H9 (cell line): ENCODE data around the gene BATF. TPM values are rescaled to one million over a fixed set of nuclear protein-coding genes. Genes with fewer than 3 reads are reported as not detected.

ENCODE experiments used
- DNase-seq: peaks from one replicate; pipeline ENCODE4 v3.0.0-alpha.2; 2017
- H2AFZ ChIP-seq: one replicate; pipeline ENCODE4 v1.6.1; 2013; ENCODE audit warnings: mild to moderate bottlenecking, low read length, control low read depth, moderate library complexity
- H2AK5ac ChIP-seq: 2 replicates; pipeline ENCODE4 v1.6.1; 2013; ENCODE audit warnings: low read length, control low read depth, mixed read lengths; ENCODE audit not compliant: insufficient read length
- H2BK120ac ChIP-seq: one replicate; pipeline ENCODE4 v1.6.1; 2013; ENCODE audit warnings: low read depth, mild to moderate bottlenecking, low read length, control low read depth, inconsistent platforms; ENCODE audit not compliant: poor library complexity, severe bottlenecking
- H2BK12ac ChIP-seq: 2 replicates; pipeline ENCODE4 v1.6.1; 2013; ENCODE audit warnings: low read length, control low read depth, mixed read lengths, low read depth; ENCODE audit not compliant: insufficient read length
- H2BK15ac ChIP-seq: 2 replicates; pipeline ENCODE4 v1.6.1; 2013; ENCODE audit warnings: low read depth, low read length, control low read depth
- H2BK20ac ChIP-seq: one replicate; pipeline ENCODE4 v1.6.1; 2013; ENCODE audit warnings: low read depth, mild to moderate bottlenecking, low read length, control low read depth, inconsistent platforms; ENCODE audit not compliant: poor library complexity, severe bottlenecking
- H2BK5ac ChIP-seq: 2 replicates; pipeline ENCODE4 v1.6.1; 2013; ENCODE audit warnings: low read length, control low read depth, mixed read lengths; ENCODE audit not compliant: insufficient read length
- H3K14ac ChIP-seq: 2 replicates; pipeline ENCODE4 v1.6.1; 2013; ENCODE audit warnings: low read length, control low read depth; ENCODE audit not compliant: insufficient read depth
- H3K18ac ChIP-seq: 2 replicates; pipeline ENCODE4 v1.6.1; 2013; ENCODE audit warnings: low read depth, mild to moderate bottlenecking, mixed read lengths, low read length, control low read depth; ENCODE audit not compliant: insufficient read length
- H3K23ac ChIP-seq: 2 replicates; pipeline ENCODE4 v1.6.1; 2013; ENCODE audit warnings: low read length, control low read depth, mixed read lengths, low read depth; ENCODE audit not compliant: insufficient read length
- H3K23me2 ChIP-seq: 2 replicates; pipeline ENCODE4 v1.6.1; 2013; ENCODE audit warnings: low read depth, mild to moderate bottlenecking, mixed read lengths, low read length, control low read depth; ENCODE audit not compliant: insufficient read length, poor library complexity, severe bottlenecking
- H3K27ac ChIP-seq: 2 replicates; pipeline ENCODE4 v1.5.1; 2013; ENCODE audit warnings: low read length, control low read depth, mixed read lengths, low read depth; ENCODE audit not compliant: insufficient read length
- H3K27me3 ChIP-seq: 2 replicates; pipeline ENCODE4 v1.6.1; 2013; ENCODE audit warnings: low read length, control low read depth, inconsistent platforms; ENCODE audit not compliant: insufficient read depth
- H3K4ac ChIP-seq: 2 replicates; pipeline ENCODE4 v1.6.1; 2013; ENCODE audit warnings: low read depth, mild to moderate bottlenecking, control low read depth, inconsistent platforms, low read length, moderate library complexity
- H3K4me1 ChIP-seq: 2 replicates; pipeline ENCODE4 v1.6.1; 2013; ENCODE audit warnings: low read length, control low read depth, inconsistent platforms; ENCODE audit not compliant: insufficient read depth
- H3K4me2 ChIP-seq: 2 replicates; pipeline ENCODE4 v1.6.1; 2013; ENCODE audit warnings: low read length, control low read depth, mixed read lengths; ENCODE audit not compliant: insufficient read length, insufficient read depth
- H3K56ac ChIP-seq: 2 replicates; pipeline ENCODE4 v1.6.1; 2013; ENCODE audit warnings: low read depth, mild to moderate bottlenecking, mixed read lengths, low read length, control low read depth; ENCODE audit not compliant: insufficient read length
- H3K79me1 ChIP-seq: 2 replicates; pipeline ENCODE4 v1.6.1; 2013; ENCODE audit warnings: low read depth, mild to moderate bottlenecking, moderate library complexity, low read length, control low read depth, inconsistent platforms; ENCODE audit not compliant: insufficient read depth, poor library complexity, severe bottlenecking
- H3K79me2 ChIP-seq: 2 replicates; pipeline ENCODE4 v1.6.1; 2013; ENCODE audit warnings: low read length, control low read depth, inconsistent platforms; ENCODE audit not compliant: insufficient read depth
- H3K9ac ChIP-seq: 2 replicates; pipeline ENCODE4 v1.6.1; 2013; ENCODE audit warnings: low read length, control low read depth, mixed read lengths; ENCODE audit not compliant: insufficient read length; ENCODE audit errors: extremely low read depth
- H3K9me3 ChIP-seq: one replicate; pipeline ENCODE4 v1.6.1; 2013; ENCODE audit warnings: low read depth, low read length, inconsistent platforms; ENCODE audit not compliant: control insufficient read depth
- H3T11ph ChIP-seq: one replicate; pipeline ENCODE4 v1.6.1; 2013; ENCODE audit warnings: mild to moderate bottlenecking, low read length, control low read depth, inconsistent platforms
- H4K20me1 ChIP-seq: one replicate; pipeline ENCODE4 v1.6.1; 2013; ENCODE audit not compliant: control insufficient read depth, insufficient read length, insufficient read depth
- H4K5ac ChIP-seq: 2 replicates; pipeline ENCODE4 v1.6.1; 2013; ENCODE audit warnings: low read depth, mild to moderate bottlenecking, mixed read lengths, low read length, control low read depth; ENCODE audit not compliant: insufficient read length
- H4K8ac ChIP-seq: replicated peaks from 2 replicates; pipeline ENCODE4 v1.6.1; 2013; ENCODE audit warnings: low read length, control low read depth, mixed read lengths, low read depth; ENCODE audit not compliant: insufficient read length
- H4K91ac ChIP-seq: 2 replicates; pipeline ENCODE4 v1.6.1; 2013; ENCODE audit warnings: low read depth, mild to moderate bottlenecking, moderate library complexity, mixed read lengths, low read length, control low read depth; ENCODE audit not compliant: insufficient read length
- H3K27ac Mint-ChIP-seq, 3 experiments: 2 replicates in 2 of 3; 3 replicates in 1 of 3; pipeline ENCODE4 v1.8.0; 2020 to 2021; ENCODE audit warnings: mixed read lengths in 3 of 3, mild to moderate bottlenecking in 1 of 3, moderate library complexity in 1 of 3
- H3K27me3 Mint-ChIP-seq: 2 replicates; pipeline ENCODE4 v1.8.0; 2021; ENCODE audit warnings: low read depth, mild to moderate bottlenecking, moderate library complexity, mixed read lengths
- H3K36me3 Mint-ChIP-seq, 3 experiments: 2 replicates in 2 of 3; 3 replicates in 1 of 3; pipeline ENCODE4 v1.8.0; 2020 to 2021; ENCODE audit warnings: low read depth in 3 of 3, mixed read lengths in 3 of 3; ENCODE audit not compliant: insufficient read depth in 1 of 3
- H3K4me1 Mint-ChIP-seq, 2 experiments: 2 replicates each; pipeline ENCODE4 v1.8.0; 2020; ENCODE audit warnings: mixed read lengths in 2 of 2
- H3K4me3 Mint-ChIP-seq, 2 experiments: 2 replicates in 1 of 2; 3 replicates in 1 of 2; pipeline ENCODE4 v1.8.0; 2020 to 2021; ENCODE audit warnings: mild to moderate bottlenecking in 2 of 2, mixed read lengths in 2 of 2, moderate library complexity in 1 of 2
- H3K9me3 Mint-ChIP-seq, 2 experiments: 2 replicates in 1 of 2; 3 replicates in 1 of 2; pipeline ENCODE4 v1.8.0; 2020; ENCODE audit warnings: mild to moderate bottlenecking in 2 of 2, mixed read lengths in 2 of 2, moderate library complexity in 1 of 2
- CTCF ChIP-seq: fragments of 200-600 bp; sonication (generic); conservative IDR thresholded peaks from 3 replicates; pipeline ENCODE4 v1.8.0; 2021; ENCODE audit warnings: antibody characterized with exemption, mild to moderate bottlenecking
- WGBS: extraction: QIAGEN DNeasy Blood & Tissue Kit; methylation state at CpG from one replicate; pipeline ENCODE4 v1.1.7; 2013; ENCODE audit warnings: missing lambda C conversion rate, low lambda C conversion rate, mixed read lengths; ENCODE audit not compliant: insufficient read length; ENCODE audit errors: extremely low coverage; 5-methylcytosine and 5-hydroxymethylcytosine counted together
- total RNA-seq: library from RNA; stranded (reverse); gene quantifications from 2 replicates; pipeline ENCODE4 v1.2.1, GENCODE V29; 2021

The BATF gene
- total RNA-seq, 1 experiment from 2014 or later, result not detected

GRCh38 chr14:75558440-75558839 is 36.2 kb downstream of the BATF start:
- Histone ChIP-seq H3K79me2 (no peaks in the 10 kb centered on the region), H3K14ac (no peak overlapping the region), H3K4me2 (no peak overlapping the region), H3K79me1 (no peaks in the 10 kb centered on the region), H2AFZ (no peak overlapping the region), H2BK5ac (no peak overlapping the region), H4K8ac (no peak overlapping the region), H2BK12ac (no peak overlapping the region), H3K23me2 (no peaks in the 10 kb centered on the region), H4K91ac (no peak overlapping the region), H2AK5ac (no peak overlapping the region), H4K20me1 (no peaks in the 10 kb centered on the region), H2BK15ac (no peak overlapping the region), H2BK120ac (no peak overlapping the region), H3K23ac (no peak overlapping the region), H3K4me1 (0 out of 2 replicates have a peak, but pooled peaks cover 3% of the 10 kb centered on the region), H3T11ph (no peak overlapping the region), H2BK20ac (no peak overlapping the region), H3K18ac (no peak overlapping the region), H3K4ac (no peak overlapping the region), H3K27me3 (no peaks in the 10 kb centered on the region), H3K56ac (no peak overlapping the region), H3K9me3 (no peaks in the 10 kb centered on the region), H3K27ac (no peak overlapping the region), H3K9ac (no peak overlapping the region), H4K5ac (no peak overlapping the region)
- H3K4me1 Mint-ChIP-seq, result peaks cover 14 to 24% of the 10 kb centered on the region in 2 experiments
- H3K36me3 Mint-ChIP-seq, result peaks cover 0 to 5% (median 0%) of the 10 kb centered on the region in 3 experiments; a peak in 2 of 7 replicates
- no CpG with 5 or more reads among the region's 5 CpGs for WGBS
- peaks cover 0 to 10% of the 10 kb centered on the region in 2 experiments; a peak in 4 of 5 replicates for H3K9me3 Mint-ChIP-seq
- peaks cover 11% of the 10 kb centered on the region for H3K27me3 Mint-ChIP-seq
- H3K27ac Mint-ChIP-seq, result no peak overlapping the region; a peak in 1 of 7 replicates
- no peak for DNase-seq
- H3K4me3 Mint-ChIP-seq, result no peak overlapping the region
- no peak for TF ChIP-seq CTCF
